Measurements from ENCODE around the gene IMPA2.
"Not testable (repeated sequence)": the region's sequence is repeated elsewhere in the genome, so short reads cannot be mapped to it uniquely, and the experiment has no call there.

IMPA2 gene

DNA sequence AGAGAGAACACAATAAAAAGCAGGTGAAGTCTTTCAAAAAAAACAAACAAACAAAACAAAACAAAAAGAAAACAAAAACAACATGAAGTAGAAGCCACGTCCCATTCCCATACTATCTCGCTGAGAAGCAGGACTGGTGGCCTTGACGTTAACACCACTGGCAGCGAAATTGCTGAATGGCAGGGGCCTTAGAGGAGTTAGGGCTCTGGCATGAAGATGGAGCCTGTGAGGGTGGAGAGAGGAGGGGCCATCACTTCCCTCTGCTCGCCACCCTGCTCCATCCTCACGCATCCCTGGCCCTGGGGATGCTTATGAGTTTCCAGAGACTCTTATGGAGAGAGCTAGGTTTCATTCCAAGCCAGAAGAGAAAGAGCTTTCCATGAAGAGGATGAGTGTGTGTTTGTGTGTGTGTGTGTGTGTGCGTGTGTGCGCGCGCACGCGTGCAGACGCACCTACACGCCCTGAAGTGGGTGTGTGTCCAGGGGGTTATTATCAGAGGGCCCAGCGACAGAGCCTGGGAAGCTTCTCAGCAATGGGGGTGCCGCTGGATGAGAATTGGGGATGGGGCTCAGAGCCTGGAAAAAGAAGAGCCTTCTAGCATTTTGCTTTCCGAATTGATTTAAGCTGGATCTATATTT lies 20.4 kb upstream of the IMPA2 start:
- DNase-seq (ENCODE audit: low read depth), result no peak
- TF ChIP-seq, protein P1, sequence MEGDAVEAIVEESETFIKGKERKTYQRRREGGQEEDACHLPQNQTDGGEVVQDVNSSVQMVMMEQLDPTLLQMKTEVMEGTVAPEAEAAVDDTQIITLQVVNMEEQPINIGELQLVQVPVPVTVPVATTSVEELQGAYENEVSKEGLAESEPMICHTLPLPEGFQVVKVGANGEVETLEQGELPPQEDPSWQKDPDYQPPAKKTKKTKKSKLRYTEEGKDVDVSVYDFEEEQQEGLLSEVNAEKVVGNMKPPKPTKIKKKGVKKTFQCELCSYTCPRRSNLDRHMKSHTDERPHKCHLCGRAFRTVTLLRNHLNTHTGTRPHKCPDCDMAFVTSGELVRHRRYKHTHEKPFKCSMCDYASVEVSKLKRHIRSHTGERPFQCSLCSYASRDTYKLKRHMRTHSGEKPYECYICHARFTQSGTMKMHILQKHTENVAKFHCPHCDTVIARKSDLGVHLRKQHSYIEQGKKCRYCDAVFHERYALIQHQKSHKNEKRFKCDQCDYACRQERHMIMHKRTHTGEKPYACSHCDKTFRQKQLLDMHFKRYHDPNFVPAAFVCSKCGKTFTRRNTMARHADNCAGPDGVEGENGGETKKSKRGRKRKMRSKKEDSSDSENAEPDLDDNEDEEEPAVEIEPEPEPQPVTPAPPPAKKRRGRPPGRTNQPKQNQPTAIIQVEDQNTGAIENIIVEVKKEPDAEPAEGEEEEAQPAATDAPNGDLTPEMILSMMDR (IDR thresholded peaks at IDR 0.05; ENCODE audit: control insufficient read depth, insufficient read depth, low read depth, low read length, missing control alignments), result no peak
- H3K4me3 ChIP-seq (ENCODE audit: control insufficient read depth, low read depth, low read length), result no peak overlapping the region

DNA sequence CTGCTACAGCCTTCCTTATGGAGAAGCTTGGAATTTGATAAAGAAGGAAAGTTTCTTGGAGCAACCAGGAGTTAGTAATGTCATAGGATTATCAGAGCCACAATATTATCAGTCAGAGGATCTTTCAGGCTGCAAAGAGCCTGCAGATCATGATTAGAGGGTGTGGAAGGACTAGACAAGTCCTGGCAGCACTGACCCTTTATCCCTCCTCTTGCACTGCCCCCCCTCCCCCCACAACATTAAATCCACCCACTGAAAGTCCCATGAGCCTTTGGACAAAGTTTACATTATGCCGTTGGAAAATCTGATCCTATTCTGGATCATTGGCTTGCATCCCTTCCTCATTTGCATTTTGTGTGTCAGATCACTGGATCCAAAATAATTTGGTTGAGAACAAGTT lies 18.7 kb upstream of the IMPA2 start:
- TF ChIP-seq, protein P1 (IDR thresholded peaks at IDR 0.05; ENCODE audit: control insufficient read depth, insufficient read depth, low read depth, low read length, missing control alignments), result no peak
- H3K4me3 ChIP-seq (ENCODE audit: control insufficient read depth, low read depth, low read length), result no peak overlapping the region
- DNase-seq (ENCODE audit: low read depth), result no peak

DNA sequence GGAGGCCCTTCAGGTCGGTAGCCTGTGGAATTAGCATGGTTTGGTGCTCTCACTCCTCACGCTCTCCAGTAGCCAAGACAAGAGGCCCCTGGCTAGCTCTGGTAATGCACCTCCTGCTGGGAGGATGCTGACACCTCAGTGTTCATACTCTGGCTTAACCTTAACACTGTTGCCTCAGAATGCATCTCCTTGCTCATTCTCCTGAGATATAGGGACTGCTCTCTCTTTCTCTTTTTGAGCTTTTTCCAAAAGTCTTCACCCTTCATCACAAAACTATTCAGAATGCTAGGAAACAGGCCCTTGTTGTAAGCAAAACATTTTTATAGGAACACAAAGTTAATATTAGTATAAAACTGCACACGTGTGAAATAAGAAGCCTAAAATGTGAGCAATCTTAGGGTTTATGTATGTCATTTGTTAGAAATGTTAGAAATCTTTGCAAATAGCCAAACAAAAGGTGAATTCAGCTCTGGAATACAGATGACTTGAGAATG lies 17.3 kb upstream of the IMPA2 start:
- TF ChIP-seq, protein P1 (IDR thresholded peaks at IDR 0.05; ENCODE audit: control insufficient read depth, insufficient read depth, low read depth, low read length, missing control alignments), result peak; percentile 52
- H3K4me3 ChIP-seq (ENCODE audit: control insufficient read depth, low read depth, low read length), result no peak overlapping the region
- DNase-seq (ENCODE audit: low read depth), result peak; percentile 32

DNA sequence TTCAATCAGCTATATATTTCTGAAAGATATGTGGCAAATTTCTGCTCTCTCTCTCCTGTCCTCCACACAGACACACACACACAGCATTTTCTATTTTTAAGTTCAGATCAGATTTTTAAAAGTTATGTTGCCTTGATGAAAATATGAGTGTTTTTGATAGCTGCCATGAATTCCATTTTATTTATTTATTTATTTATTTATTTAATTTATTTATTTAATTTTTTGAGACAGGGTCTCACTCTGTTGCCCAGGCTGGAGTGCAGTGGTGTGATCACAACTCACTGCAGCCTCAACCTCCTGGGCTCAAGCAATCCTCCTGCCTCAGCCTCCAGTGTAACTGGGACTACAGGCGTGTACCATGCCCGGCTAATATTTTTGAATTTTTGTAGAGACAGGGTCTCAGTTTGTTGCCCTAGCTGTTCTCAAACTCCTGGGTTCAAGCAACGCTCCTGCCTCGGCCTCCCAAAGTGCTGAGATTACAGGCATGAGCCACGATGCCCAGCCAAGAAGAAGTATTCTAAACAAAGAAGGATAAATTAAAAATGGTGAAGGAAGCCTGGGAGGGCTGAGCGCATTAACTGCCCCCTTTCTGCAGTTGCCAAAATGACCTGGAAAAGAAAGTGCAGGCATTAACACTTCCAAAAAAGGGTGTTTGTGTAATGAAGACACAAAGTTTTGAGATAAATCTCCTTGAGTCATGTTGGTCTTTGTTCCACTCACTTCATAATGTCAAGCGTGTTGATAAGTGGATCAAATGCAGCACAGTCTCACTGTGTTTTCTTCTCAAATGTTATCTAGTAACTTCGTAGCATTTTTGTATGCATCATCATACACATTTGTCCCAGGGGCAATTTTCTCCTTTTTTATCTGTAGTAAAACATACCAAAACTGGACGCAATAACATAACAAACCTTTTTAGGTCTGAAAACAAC lies 11.1 kb upstream of the IMPA2 start:
- TF ChIP-seq, protein P1 (IDR thresholded peaks at IDR 0.05; ENCODE audit: control insufficient read depth, insufficient read depth, low read depth, low read length, missing control alignments), result no peak
- no peak for DNase-seq (ENCODE audit: low read depth)
- no peak overlapping the region for H3K4me3 ChIP-seq (ENCODE audit: control insufficient read depth, low read depth, low read length)

DNA sequence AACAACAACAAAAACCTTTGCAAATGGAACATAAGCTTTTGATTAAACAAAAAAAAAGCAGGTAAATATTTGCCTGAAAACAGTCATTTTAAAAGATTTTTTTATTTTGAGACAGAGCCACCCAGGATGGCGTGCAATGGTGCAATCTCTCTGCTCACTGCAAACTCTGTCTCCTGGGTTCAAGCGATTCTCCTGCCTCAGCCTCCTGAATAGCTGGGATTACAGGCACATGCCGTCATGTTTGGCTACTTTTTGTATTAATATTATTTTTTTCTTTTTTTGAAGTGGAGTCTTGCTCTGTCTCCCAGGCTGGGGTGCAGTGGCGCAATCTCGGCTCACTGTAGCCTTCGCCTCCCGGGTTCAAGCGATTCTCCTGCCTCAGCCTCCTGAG lies 10.5 kb upstream of the IMPA2 start:
- not testable (repeated sequence) for DNase-seq (ENCODE audit: low read depth); H3K4me3 ChIP-seq (ENCODE audit: control insufficient read depth, low read depth, low read length)

DNA sequence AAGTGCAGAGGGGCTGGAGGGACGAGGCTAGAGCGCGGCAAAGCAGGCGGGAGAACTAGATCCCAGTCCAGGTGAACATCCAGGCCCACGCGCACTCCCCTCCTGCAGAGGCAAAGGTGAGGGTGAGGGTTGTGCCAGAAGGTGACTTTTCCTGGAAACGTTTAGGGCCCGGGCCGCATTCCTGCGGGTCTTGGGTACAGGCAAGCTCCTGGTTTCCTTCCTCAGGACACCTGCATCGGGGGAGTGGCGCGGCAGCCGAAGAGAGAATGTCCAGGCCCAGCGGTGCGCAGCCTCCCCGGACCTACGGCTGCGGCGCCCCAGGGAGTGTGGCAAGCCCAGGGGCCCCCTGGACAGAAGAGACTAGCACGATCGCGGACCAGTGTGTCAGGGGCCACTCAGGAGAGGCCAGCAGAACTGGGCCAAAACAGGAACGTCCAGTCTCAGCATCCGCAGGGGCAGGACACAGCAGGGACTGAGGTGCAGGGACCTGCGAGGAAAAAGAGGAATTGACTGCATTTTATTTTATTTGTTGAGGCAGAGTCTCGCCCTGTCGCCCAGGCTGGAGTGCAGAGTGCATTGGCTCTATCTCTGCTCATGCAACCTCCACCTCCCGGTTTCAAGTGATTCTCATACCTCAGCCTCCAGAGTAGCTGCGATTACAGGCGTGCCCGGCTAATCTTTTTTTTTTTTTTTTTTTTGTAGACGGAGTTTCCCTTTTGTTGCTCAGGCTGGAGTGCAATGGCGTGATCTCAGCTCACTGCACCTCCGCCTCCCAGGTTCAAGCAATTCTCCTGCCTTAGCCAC lies 8.7 kb upstream of the IMPA2 start:
- TF ChIP-seq, protein P1 (IDR thresholded peaks at IDR 0.05; ENCODE audit: control insufficient read depth, insufficient read depth, low read depth, low read length, missing control alignments), result no peak
- no peak for DNase-seq (ENCODE audit: low read depth)
- no peak overlapping the region for H3K4me3 ChIP-seq (ENCODE audit: control insufficient read depth, low read depth, low read length)
